K562 (cell line): ENCODE measurements around the gene CCDC7. TPM values are rescaled to one million over a fixed set of nuclear protein-coding genes. Genes with fewer than 3 reads are reported as not detected.

Experiments
- ATAC-seq: fragments of 200-7000 bp; cut with Tn5 transposase; 3 replicates; pipeline ENCODE4 v1.9.1; 2020; ENCODE audit warnings: moderate library complexity
- BruUV-seq: library from RNA; stranded (reverse); fragments of 400-500 nt; replicated peaks from 2 replicates; lab custom pipeline; 2021; lab: Mats Ljungman, UMichigan
- CTCF ChIA-PET: fragments of 300-600 bp; formaldehyde crosslinking; extraction: SDS; loops from one replicate; lab custom pipeline; 2021; ENCODE audit warnings: low intra/inter-chr PET ratio; lab: Yijun Ruan, JAX
- POLR2A ChIA-PET: fragments of 300-600, 350-650 bp; sonication (Branson Sonifier 250); formaldehyde crosslinking; extraction: SDS; loops from one replicate; lab custom pipeline; 2021; ENCODE audit warnings: antibody characterized with exemption, inconsistent platforms; lab: Yijun Ruan, JAX
- DNase-seq, 4 experiments: peaks; one replicate each; pipeline versions ENCODE4 v3.0.0 to v3.0.0-alpha.2; 2011 to 2018; ENCODE audit warnings: low spot score in 3 of 4, mixed read lengths in 3 of 4; ENCODE audit errors: extremely low read depth in 1 of 4
- FAIRE-seq: peaks from 2 replicates; lab custom pipeline; 2011; peaks lifted over from hg19 to GRCh38; lab: Jason Lieb, UNC
- H2AFZ ChIP-seq: 2 replicates; pipeline ENCODE4 v1.6.0; 2011; ENCODE audit warnings: low read depth, low read length, control low read depth, inconsistent platforms
- H3K27ac ChIP-seq: fragments of 200-600 bp; 3 replicates; pipeline ENCODE4 v1.8.0; 2011; ENCODE audit warnings: low read depth, mild to moderate bottlenecking, control low read depth, inconsistent platforms, low read length, moderate library complexity, mixed read lengths; ENCODE audit errors: extremely low read depth
- H3K27me3 ChIP-seq, 2 experiments: fragments of 300-600 bp in 1 of 2; 2 replicates in 1 of 2; 3 replicates in 1 of 2; pipeline versions ENCODE4 v1.6.0 to v1.8.0; 2011; ENCODE audit warnings: inconsistent platforms in 2 of 2, low read length in 2 of 2, mild to moderate bottlenecking in 1 of 2, mixed read lengths in 1 of 2, moderate library complexity in 1 of 2; ENCODE audit not compliant: control insufficient read depth in 2 of 2, insufficient read depth in 2 of 2
- H3K36me3 ChIP-seq: fragments of 300-600 bp; 3 replicates; pipeline ENCODE4 v1.8.0; 2011; ENCODE audit warnings: mild to moderate bottlenecking, low read length, inconsistent platforms; ENCODE audit not compliant: control insufficient read depth, insufficient read depth
- H3K4me1 ChIP-seq, 2 experiments: fragments of 200-600 bp in 1 of 2; replicated peaks in 1 of 2; 2 replicates in 1 of 2; 3 replicates in 1 of 2; pipeline versions ENCODE4 v1.5.1 to v1.8.0; 2011; ENCODE audit warnings: inconsistent platforms in 2 of 2, low read length in 2 of 2, mild to moderate bottlenecking in 1 of 2, mixed read lengths in 1 of 2, moderate library complexity in 1 of 2; ENCODE audit not compliant: control insufficient read depth in 2 of 2, insufficient read depth in 2 of 2
- H3K4me2 ChIP-seq: 2 replicates; pipeline ENCODE4 v1.6.1; 2011; ENCODE audit warnings: low read length, control low read depth, inconsistent platforms, mixed read lengths; ENCODE audit not compliant: insufficient read depth
- H3K4me3 ChIP-seq: fragments of 200-600 bp; sonication (generic), shearing (Covaris generic); 2 replicates; pipeline ENCODE4 v1.5.1; 2016; ENCODE audit warnings: control low read depth, inconsistent platforms
- H3K79me2 ChIP-seq: fragments of 200-600 bp; 3 replicates; pipeline ENCODE4 v1.8.0; 2011; ENCODE audit warnings: low read length, inconsistent platforms; ENCODE audit not compliant: control insufficient read depth, insufficient read depth
- H3K9ac ChIP-seq, 2 experiments: 2 replicates each; pipeline versions ENCODE4 v1.6.0 to v1.6.1; 2011; ENCODE audit warnings: low read depth in 2 of 2, low read length in 2 of 2, control low read depth in 1 of 2, inconsistent platforms in 1 of 2, mild to moderate bottlenecking in 1 of 2, mixed read lengths in 1 of 2; ENCODE audit not compliant: insufficient read depth in 1 of 2
- H3K9me1 ChIP-seq: one replicate; pipeline ENCODE4 v1.6.0; 2011; ENCODE audit warnings: inconsistent platforms, mild to moderate bottlenecking, low read length, moderate library complexity; ENCODE audit not compliant: control insufficient read depth, insufficient read depth
- H3K9me3 ChIP-seq: replicated peaks from 2 replicates; pipeline ENCODE4 v1.5.1; 2011; ENCODE audit warnings: low read depth, low read length, inconsistent platforms; ENCODE audit not compliant: control insufficient read depth, insufficient read depth
- H4K20me1 ChIP-seq: replicated peaks from 2 replicates; pipeline ENCODE4 v1.6.1; 2011; ENCODE audit warnings: low read length, inconsistent platforms, mixed read lengths; ENCODE audit not compliant: control insufficient read depth, insufficient read depth
- C11orf30 ChIP-seq: fragments of 450-650 bp; IDR thresholded peaks from 2 replicates; pipeline ENCODE4 v1.6.1; 2016; ENCODE audit warnings: low read depth, mild to moderate bottlenecking
- EGR1 ChIP-seq: fragments of 450-650 bp; conservative IDR thresholded peaks from 2 replicates; pipeline ENCODE4 v1.6.1; 2017; ENCODE audit warnings: mild to moderate bottlenecking
- GABPB2 ChIP-seq: fragments of 250-450 bp; sonication (Bioruptor Pico); conservative IDR thresholded peaks from 2 replicates; pipeline ENCODE4 v1.5.1; 2021; ENCODE audit warnings: mild to moderate bottlenecking
- GATAD2B ChIP-seq: fragments of 450-650 bp; IDR thresholded peaks from 2 replicates; pipeline ENCODE4 v1.6.1; 2017; ENCODE audit warnings: mild to moderate bottlenecking, borderline replicate concordance
- KAT7 ChIP-seq: sonication (generic); formaldehyde crosslinking; IDR thresholded peaks from 2 replicates; pipeline ENCODE4 v1.8.0; 2022; ENCODE audit warnings: missing genetic modification reagents, mild to moderate bottlenecking, borderline replicate concordance
- KLF1 ChIP-seq: fragments of 450-650 bp; IDR thresholded peaks from 2 replicates; pipeline ENCODE4 v1.6.1; 2016; ENCODE audit warnings: missing genetic modification characterization, missing compliant biosample characterization
- KLF13 ChIP-seq: fragments of 450-650 bp; IDR thresholded peaks from 2 replicates; pipeline ENCODE4 v1.6.1; 2016; ENCODE audit warnings: missing genetic modification characterization, low read depth, mild to moderate bottlenecking, missing compliant biosample characterization, moderate library complexity, borderline replicate concordance
- MAFG ChIP-seq: fragments of 450-650 bp; conservative IDR thresholded peaks from 2 replicates; pipeline ENCODE4 v1.6.1; 2016; ENCODE audit warnings: missing genetic modification characterization, missing compliant biosample characterization
- MXI1 ChIP-seq: IDR thresholded peaks from 2 replicates; pipeline ENCODE4 v1.6.1; 2011; ENCODE audit warnings: low read depth, mild to moderate bottlenecking, improper control_type of control experiment, low read length
- NFXL1 ChIP-seq: fragments of 450-650 bp; formaldehyde crosslinking; IDR thresholded peaks from 2 replicates; pipeline ENCODE4 v1.4.0; 2021; ENCODE audit warnings: mild to moderate bottlenecking
- NUFIP1 ChIP-seq: fragments of 450-650 bp; IDR thresholded peaks from 2 replicates; pipeline ENCODE4 v1.6.1; 2018; ENCODE audit not compliant: partially characterized antibody
- POLR3A ChIP-seq: IDR thresholded peaks from 2 replicates; pipeline ENCODE4 v1.6.1; 2011; ENCODE audit warnings: borderline replicate concordance, mild to moderate bottlenecking, moderate library complexity; ENCODE audit not compliant: insufficient read length, insufficient read depth; ENCODE audit errors: extremely low read depth
- ZC3H8 ChIP-seq: fragments of 450-650 bp; IDR thresholded peaks from 2 replicates; pipeline ENCODE4 v1.6.1; 2017
- ZNF316 ChIP-seq: fragments of 450-650 bp; IDR thresholded peaks from 2 replicates; pipeline ENCODE4 v1.6.1; 2016
- ZNF644 ChIP-seq: fragments of 200-800 bp; sonication (Bioruptor generic); IDR thresholded peaks from 2 replicates; pipeline ENCODE4 v1.6.1; 2016; ENCODE audit warnings: low read depth, missing genetic modification characterization, missing compliant biosample characterization
- WGBS: fragments of 100-300 bp; shearing (Covaris generic); methylation state at CpG from one replicate; pipeline ENCODE4 v1.1.6; 2016; ENCODE audit warnings: low coverage, mixed read lengths; ENCODE audit not compliant: insufficient coverage; ENCODE audit errors: missing lambda C conversion rate; 5-methylcytosine and 5-hydroxymethylcytosine counted together
- in situ Hi-C: fragments of 300-500 bp; cut with MboI; formaldehyde crosslinking; loops from 4 replicates; pipeline ENCODE4 v1.15.0; 2018; ENCODE audit warnings: inconsistent platforms, mixed read lengths
- intact Hi-C: fragments of 100-400 bp; cut with micrococcal nuclease; formaldehyde crosslinking; loops from 2 replicates; pipeline ENCODE4 v1.14.2; 2022
- polyA plus RNA-seq, 8 experiments: library from polyadenylated mRNA; depleted of rRNA in 4 of 8; stranded (reverse) in 5 of 8; unstranded in 3 of 8; fragments of >200 nt; fragmentation: Nextera tagmentation in 2 of 8; fragmentation: Illumina TruSeq in 1 of 8; extraction: Ambion mirVana in 2 of 8; extraction: Trizol in 1 of 8; gene quantifications; 2 replicates each; pipeline versions ENCODE4 v1.2.1 to v1.2.3, GENCODE V29; 2011 to 2014; ENCODE audit warnings: inconsistent platforms in 1 of 8, missing spikeins in 1 of 8
- total RNA-seq, 7 experiments: library from RNA; depleted of rRNA in 6 of 7; stranded (reverse); fragments of >200 nt in 6 of 7; fragmentation: Illumina TruSeq in 2 of 7; extraction: Trizol in 2 of 7; gene quantifications; 2 replicates each; pipeline versions ENCODE4 v1.2.1 to v1.2.3, GENCODE V29; 2011 to 2021; ENCODE audit warnings: low replicate concordance in 1 of 7
- TF ChIP-seq, protein P1 (sequence below): fragments of 450-650 bp; formaldehyde crosslinking; IDR thresholded peaks from 2 replicates; pipeline ENCODE4 v1.4.0; 2020; ENCODE audit warnings: mild to moderate bottlenecking, moderate library complexity
- TF ChIP-seq, protein P2 (sequence below): fragments of 450-650 bp; IDR thresholded peaks from 2 replicates; pipeline ENCODE4 v1.6.1; 2018; ENCODE audit warnings: mild to moderate bottlenecking, low read depth; ENCODE audit not compliant: partially characterized antibody

CCDC7 gene
- total and polyA plus RNA-seq, 9 of the 15 experiments (the other 6 are each of a cell fraction or from before 2014, with no cell fraction given), result 1.5 to 6.6 (median 2.7) TPM

- Histone ChIP-seq H3K79me2 (no peaks in the 10 kb centered on the region), H3K9me3 (no peaks in the 10 kb centered on the region), H3K4me2 (no peak overlapping the region), H3K9me1 (no peaks in the 10 kb centered on the region), H3K36me3 (no peaks in the 10 kb centered on the region), H4K20me1 (no peaks in the 10 kb centered on the region), H2AFZ (no peak overlapping the region), H3K9ac (no peak overlapping the region), H3K4me3 (no peak overlapping the region), H3K27ac (no peak overlapping the region), H3K4me1 (no peaks in the 10 kb centered on the region), H3K27me3 (no peaks in the 10 kb centered on the region; a peak in 1 of 5 replicates)
- in situ Hi-C loops, result no loop called here
- BruUV-seq, result no TSS peak
- TF ChIP-seq ZNF644 (tag) (no peak), NUFIP1 (no peak), KAT7 (CRISPR knock-in tag) (no peak), KLF13 (tag) (no peak), ZC3H8 (no peak), MXI1 (no peak), NFXL1 (no peak), GATAD2B (no peak), EGR1 (no peak)
- ChIA-PET CTCF (no interaction called here), POLR2A (no interaction called here)
- FAIRE-seq (no peak), ATAC-seq (no peak), DNase-seq (no peak)
- intact Hi-C loops, result no loop called here
Observed at GRCh38 chr10:32771217-32771616, 325.3 kb downstream of the CCDC7 start.

GRCh38 chr10:32773105-32773504 lies 327.2 kb downstream of the CCDC7 start:
- no TSS peak for BruUV-seq
- CTCF ChIA-PET, result no interaction called here
- TF ChIP-seq POLR3A, result no peak
- peak; percentile 80 for TF ChIP-seq ZNF316
- TF ChIP-seq, protein P1, sequence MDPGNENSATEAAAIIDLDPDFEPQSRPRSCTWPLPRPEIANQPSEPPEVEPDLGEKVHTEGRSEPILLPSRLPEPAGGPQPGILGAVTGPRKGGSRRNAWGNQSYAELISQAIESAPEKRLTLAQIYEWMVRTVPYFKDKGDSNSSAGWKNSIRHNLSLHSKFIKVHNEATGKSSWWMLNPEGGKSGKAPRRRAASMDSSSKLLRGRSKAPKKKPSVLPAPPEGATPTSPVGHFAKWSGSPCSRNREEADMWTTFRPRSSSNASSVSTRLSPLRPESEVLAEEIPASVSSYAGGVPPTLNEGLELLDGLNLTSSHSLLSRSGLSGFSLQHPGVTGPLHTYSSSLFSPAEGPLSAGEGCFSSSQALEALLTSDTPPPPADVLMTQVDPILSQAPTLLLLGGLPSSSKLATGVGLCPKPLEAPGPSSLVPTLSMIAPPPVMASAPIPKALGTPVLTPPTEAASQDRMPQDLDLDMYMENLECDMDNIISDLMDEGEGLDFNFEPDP (CRISPR knock-in tag), result no peak
- TF ChIP-seq KLF1 (tag), result no peak
- TF ChIP-seq C11orf30, result peak; percentile 44; the same call in 1 of the 2 replicates
- TF ChIP-seq, protein P2, sequence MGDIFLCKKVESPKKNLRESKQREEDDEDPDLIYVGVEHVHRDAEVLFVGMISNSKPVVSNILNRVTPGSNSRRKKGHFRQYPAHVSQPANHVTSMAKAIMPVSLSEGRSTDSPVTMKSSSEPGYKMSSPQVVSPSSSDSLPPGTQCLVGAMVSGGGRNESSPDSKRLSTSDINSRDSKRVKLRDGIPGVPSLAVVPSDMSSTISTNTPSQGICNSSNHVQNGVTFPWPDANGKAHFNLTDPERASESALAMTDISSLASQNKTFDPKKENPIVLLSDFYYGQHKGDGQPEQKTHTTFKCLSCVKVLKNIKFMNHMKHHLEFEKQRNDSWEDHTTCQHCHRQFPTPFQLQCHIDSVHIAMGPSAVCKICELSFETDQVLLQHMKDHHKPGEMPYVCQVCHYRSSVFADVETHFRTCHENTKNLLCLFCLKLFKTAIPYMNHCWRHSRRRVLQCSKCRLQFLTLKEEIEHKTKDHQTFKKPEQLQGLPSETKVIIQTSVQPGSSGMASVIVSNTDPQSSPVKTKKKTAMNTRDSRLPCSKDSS, result no peak
- TF ChIP-seq GABPB2 (CRISPR knock-in tag), result no peak
- TF ChIP-seq MAFG, result 0 out of 2 replicates have a peak, but pooled peaks have one; percentile 18

More at GRCh38 chr10:32773105-32773504, 327.2 kb downstream of the CCDC7 start:
- Histone ChIP-seq H2AFZ (no peak overlapping the region), H3K36me3 (no peaks in the 10 kb centered on the region), H4K20me1 (no peaks in the 10 kb centered on the region), H3K9ac (no peak overlapping the region), H3K79me2 (no peaks in the 10 kb centered on the region), H3K27me3 (no peaks in the 10 kb centered on the region; a peak in 1 of 5 replicates), H3K4me3 (no peak overlapping the region), H3K4me1 (no peaks in the 10 kb centered on the region), H3K9me1 (no peaks in the 10 kb centered on the region), H3K27ac (no peak overlapping the region), H3K4me2 (no peak overlapping the region), H3K9me3 (no peaks in the 10 kb centered on the region)
- in situ Hi-C loops, result no loop called here
- POLR2A ChIA-PET, result no interaction called here
- FAIRE-seq (no peak), DNase-seq (no peak), ATAC-seq (no peak)
- WGBS, result 0% methylated on average over 1 of the region's 1 CpG
- intact Hi-C loops, result no loop called here
